Islet of Langerhans (tissue), 1 donor: ENCODE results near the gene TAF5L.
"Not testable (repeated sequence)": the region's sequence is repeated elsewhere in the genome, so short reads cannot be mapped to it uniquely, and the experiment has no call there.

ENCODE experiments used
- FAIRE-seq: peaks from one replicate; lab custom pipeline; 2011; peaks lifted over from hg19 to GRCh38; lab: Jason Lieb, UNC

TAF5L gene

GRCh38 chr1:229642376-229642775 lies 16.5 kb upstream of the TAF5L start:
- no peak for FAIRE-seq

DNA sequence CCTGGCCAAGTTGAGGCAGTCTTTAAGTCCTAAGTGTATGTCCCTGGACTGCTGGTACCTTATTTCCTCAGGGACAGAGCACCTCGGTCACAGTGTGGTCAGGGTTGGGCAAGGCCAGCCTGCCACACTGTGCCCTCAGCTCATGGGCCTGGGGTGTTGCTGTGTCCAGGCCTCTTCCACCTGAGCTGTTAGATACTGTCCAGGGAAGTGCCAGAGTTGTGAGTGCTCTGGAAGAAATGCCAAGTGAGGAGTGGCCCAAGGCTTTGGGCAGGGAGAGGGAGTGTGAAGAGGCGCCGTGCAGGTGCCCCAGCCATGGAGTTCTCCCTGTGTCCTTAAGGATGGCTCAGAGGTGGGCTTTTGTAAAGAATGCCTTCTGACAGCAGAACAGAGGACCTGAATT lies 15.4 kb upstream of the TAF5L start:
- no peak for FAIRE-seq

- no peak for FAIRE-seq
Measured at GRCh38 chr1:229640455-229640854, 14.5 kb upstream of the TAF5L start.

- FAIRE-seq = no peak
Measured at GRCh38 chr1:229637746-229638145, 11.8 kb upstream of the TAF5L start.

GRCh38 chr1:229636042-229636441 lies 10.1 kb upstream of the TAF5L start:
- no peak for FAIRE-seq

DNA sequence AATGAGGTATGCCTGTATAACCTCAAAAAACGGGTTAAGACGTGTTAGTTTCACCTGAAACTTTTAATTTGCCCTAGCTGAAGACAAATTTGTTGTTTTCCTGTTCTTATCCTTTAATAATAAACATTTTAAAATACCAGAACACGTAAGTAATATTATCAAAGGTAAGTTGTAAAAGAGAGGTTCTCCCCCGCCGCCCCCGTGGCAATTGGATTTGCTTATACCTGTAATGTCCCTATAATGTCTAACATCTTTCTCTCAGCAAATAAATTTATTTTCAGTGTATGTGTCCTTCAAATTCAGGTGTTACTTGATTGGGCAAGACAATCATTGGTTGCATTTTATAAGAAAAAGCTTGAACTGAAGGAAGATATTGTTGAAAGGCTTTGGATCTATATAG lies 6.0 kb upstream of the TAF5L start:
- no peak for FAIRE-seq

DNA sequence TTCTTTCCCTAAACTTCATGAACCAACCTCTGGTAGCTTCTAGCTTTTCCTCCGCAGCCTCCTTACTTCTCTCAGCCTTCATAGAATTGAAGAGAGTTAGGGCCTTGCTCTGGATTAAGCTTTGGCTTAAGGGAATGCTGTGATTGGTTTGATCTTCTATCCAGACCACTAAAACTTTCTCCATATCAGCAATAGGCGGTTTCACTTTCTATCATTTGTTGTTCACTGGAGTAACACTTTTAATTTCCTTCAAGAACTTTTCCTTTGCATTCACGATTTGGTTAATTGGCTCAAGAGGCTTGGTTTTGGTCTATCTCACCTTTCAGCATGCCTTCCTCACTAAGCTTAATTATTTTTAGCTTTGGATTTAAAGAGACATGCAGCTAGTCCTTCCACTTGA lies 5.2 kb upstream of the TAF5L start:
- no peak for FAIRE-seq

GRCh38 chr1:229629261-229629660 lies 3.3 kb upstream of the TAF5L start:
- FAIRE-seq = no peak

- peak; percentile 5 for FAIRE-seq
Measured at GRCh38 chr1:229627003-229627402, 1.1 kb upstream of the TAF5L start.

GRCh38 chr1:229625071-229625914 lies 629 bp downstream of the TAF5L start:
- no peak for FAIRE-seq

DNA sequence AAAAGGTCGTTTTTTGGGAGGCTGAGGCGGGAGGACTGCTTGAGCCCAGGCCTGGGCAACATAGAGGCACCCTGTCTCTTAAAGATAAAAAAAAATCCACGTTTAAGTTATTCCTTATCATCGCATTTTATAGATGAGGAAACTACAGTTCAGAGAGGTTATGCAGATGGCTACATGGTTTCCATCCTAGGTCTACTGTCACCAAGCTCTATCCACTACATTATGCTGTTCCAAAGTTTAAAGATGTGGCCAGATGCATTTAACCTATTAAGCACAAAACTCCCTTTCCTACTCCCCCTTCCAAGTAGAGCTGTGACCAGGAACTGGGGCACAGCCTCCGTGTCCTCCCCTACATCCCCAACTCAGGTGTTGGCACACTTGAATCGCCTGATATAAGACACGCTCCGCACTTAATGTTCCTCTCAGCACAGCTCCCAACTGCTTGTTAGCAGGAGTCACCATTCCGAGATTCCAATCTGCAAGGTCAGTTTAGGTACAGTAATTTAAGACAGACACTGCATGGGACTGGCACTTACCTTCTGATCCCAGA lies 1.3 kb downstream of the TAF5L start:
- FAIRE-seq = no peak

- no peak for FAIRE-seq
Measured at GRCh38 chr1:229623838-229624237, 2.1 kb downstream of the TAF5L start.

- FAIRE-seq = no peak
Measured at GRCh38 chr1:229623225-229623624, 2.7 kb downstream of the TAF5L start.

DNA sequence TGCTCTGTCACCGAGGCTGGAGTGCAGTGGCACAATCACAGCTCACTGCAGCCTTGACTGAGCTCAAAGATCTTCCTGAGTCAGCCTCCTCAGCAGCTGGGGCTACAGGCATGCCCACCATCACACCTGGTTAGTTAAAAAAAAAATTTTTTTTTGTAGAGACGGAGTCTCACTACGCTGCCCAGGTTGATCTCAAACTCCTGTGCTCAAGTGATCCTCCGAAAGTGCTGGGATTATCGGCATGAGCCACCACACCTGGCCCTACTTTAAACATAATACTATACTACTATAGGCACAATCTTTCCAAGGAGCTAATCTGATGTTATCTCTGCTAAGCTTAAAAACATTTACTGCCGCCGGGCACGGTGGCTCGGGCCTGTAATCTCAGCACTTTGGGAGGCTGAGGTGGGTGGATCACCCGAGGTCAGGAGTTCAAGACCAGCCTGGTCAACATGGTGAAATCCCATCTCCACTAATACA lies 3.2 kb downstream of the TAF5L start:
- not testable (repeated sequence) for FAIRE-seq

DNA sequence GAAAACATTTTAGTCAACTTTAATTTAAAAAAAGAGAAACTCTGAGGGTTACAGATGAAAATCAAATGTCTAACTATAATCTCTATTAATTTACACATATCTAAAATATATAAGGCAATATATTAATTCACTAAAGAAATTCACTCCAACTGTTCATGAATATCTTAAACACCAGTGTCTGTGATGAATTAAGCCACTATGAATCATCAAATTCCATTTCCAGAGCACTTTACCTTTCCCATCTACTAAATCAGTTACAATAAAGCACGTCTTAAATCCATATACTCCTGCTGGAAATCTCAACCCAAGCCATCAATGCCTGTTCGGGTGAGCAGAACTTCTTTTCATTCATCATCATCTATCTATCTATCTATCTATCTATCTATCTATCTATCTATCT lies 4.3 kb downstream of the TAF5L start:
- FAIRE-seq = no peak

DNA sequence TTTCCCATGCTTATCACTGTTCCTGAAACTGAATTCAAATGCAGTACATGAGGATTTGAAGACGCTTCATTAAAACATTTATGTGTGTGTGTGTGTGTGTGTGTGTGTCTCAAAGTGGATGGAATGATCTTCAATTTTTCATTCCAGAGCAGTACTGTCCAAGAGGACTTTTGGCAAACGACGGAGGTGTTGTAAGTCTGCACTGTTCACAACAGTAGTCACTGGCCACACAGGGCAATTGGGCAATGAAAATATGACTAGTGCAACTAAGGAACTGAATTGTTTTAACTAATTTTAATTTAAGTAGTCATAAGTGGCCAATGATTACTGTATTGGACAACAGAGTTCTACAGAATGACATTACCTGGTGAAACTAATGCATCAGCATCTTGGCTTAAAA lies 5.0 kb downstream of the TAF5L start:
- FAIRE-seq = no peak

GRCh38 chr1:229619614-229620013 lies 6.3 kb downstream of the TAF5L start:
- no peak for FAIRE-seq

DNA sequence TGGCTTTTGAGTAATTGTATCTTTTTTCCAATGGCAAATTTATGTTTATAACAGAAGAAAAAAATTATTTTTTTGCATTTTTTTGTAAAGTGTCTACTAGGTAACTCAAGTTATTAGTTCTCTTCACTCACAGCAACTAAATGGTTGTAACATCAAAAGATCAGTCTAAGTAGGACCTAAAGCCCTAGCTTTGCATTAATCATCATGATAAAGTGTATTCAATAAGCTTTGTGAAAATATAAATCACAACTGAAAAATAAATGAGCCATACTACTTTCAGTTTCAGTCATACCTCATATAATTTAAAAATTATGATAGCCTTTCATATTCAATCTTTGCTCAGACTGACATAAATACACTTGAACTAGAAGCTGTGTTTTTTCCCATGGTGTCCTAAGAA lies 6.9 kb downstream of the TAF5L start:
- FAIRE-seq = no peak

DNA sequence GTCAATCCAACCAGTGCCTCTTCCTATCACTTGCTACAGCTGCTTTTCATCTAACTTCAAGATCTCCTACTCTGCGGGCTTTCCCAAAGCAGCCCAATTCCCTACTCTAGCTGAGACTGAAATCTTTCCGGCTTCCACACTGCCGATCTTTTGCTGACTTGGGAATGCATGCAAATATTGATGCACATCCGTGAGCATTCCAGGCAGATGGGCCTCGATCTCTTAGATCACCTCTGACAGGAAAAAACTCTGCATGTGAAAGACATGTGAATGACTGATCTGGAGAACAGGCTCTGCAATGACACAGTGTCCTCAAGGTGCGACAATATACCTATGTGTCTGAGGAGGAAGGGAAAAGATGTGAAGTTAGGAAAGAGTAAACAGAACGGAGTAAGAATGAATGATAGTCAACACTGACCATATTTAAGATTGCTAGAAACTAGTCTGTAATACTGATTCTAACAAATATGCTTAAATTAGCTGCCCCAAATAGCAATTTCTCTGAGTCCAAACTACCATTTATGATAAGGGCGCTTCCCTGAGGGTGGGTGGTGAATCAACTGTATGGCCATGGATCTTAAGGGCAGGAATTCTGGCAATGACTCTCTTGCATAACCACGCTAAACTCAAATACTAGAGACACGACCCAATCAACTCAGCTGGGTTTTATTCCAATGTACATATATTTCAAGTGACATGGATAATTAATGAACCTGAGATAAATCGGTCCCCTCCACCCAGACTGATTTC lies 8.4 kb downstream of the TAF5L start:
- FAIRE-seq = no peak

GRCh38 chr1:229614701-229615100 lies 11.2 kb downstream of the TAF5L start:
- FAIRE-seq = no peak

DNA sequence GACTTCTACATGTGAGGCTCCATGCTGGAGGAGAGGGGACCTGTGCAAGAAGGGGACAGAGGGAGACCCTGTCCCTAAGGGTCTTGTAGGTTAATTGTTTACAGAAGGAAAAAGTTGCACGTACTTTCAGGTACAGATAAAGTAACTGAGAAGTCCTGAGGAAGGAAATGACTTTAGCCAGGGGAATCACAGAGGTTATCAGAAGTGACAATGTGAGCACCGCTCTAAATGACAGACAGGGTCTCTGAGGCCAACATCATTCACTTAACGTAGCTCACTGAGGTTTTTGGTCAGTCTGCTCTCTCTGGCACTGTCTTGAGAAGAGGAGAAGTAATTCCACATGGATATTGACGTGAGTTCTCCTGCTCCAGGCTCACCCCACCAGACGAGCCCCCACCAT lies 12.0 kb downstream of the TAF5L start:
- no peak for FAIRE-seq

DNA sequence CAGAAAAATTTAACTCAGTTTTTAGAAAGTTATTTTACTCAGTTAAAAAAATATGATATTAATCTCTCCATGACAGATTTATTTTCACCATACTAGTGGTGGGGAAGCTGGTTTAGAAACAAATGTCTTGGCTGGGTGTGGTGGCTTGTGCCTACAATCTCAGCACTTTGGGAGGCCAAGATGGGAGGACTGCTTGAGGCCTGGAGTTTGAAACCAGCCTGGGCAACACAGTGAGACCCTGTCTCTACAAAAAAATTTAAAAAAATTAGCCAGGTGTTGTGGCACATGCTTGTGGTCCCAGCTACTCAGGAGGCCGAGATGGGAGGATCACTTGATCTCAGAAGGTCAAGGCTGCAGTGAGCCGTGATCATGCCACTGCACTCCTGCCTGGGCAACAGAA lies 17.3 kb downstream of the TAF5L start:
- no peak for FAIRE-seq

DNA sequence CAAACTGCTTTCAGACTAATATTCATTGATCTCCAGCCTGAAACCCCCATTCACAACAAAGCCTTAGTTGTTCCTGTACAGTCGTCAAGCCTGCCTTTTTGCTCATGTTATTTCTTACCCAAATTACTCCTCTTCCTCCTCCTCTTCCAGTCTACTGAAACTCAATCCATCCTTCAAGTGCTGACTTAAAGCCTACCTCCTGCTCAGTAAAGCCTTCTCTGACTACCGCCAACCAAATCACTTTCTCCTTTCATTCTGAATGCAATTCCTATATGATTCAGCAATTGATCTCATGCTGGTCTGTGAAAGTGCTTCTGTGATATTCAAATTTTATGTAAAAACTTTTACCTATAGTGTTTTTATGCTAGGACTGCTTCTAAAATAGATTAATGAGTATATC lies 18.6 kb downstream of the TAF5L start:
- no peak for FAIRE-seq
